GM12892 (cell line): Measurements from ENCODE around the gene TSHZ1.

Experiments
- POLR2A ChIP-seq: IDR thresholded peaks from 2 replicates; pipeline ENCODE4 v1.6.1; 2011; ENCODE audit warnings: low read depth, low read length, control low read depth
- POLR2AphosphoS5 ChIP-seq: IDR thresholded peaks from 2 replicates; pipeline ENCODE4 v1.6.1; 2011; ENCODE audit warnings: low read depth, low read length, control low read depth
- TAF1 ChIP-seq: IDR thresholded peaks from 2 replicates; pipeline ENCODE4 v1.6.1; 2011; ENCODE audit warnings: low read depth, mild to moderate bottlenecking, control low read depth, low read length, borderline replicate concordance

DNA sequence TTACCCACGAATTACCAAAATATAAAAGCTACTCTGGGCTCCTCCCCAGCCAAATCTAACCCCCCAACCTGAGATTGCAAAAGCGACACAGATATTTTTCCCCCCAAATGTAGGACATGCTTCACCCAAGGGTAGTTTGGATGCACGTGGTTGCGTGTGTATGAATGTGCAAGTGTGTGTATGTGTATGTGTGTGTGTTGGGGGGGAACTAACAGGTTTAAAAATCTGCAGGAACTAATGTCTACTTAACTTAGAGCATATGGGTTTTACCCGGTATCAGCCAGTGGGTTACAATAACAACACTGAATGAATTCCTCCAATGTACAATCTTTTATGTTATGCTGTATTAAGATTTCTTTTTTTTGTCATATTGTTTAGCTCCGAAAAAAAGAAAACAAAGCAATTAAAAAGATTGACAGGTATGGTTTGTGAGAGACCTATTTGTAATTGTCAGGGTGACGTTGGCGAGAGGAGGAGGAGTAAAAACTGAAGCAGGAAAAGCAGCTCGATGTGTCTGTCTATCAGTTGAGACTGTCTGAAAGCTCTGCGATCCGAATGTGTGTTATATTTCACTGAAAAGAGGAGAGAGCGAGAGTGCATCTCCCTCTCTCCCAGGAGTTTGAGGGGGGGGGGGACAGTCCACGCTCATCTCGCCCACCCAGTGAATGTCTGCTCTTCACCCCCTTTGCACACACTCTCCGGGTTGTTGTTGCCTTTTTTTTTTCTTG, at the start of gene TSHZ1:
- TF ChIP-seq POLR2A (peak; percentile 72), POLR2AphosphoS5 (peak; percentile 57; the same call in 1 of the 2 replicates), TAF1 (peak; percentile 66; the same call in 1 of the 2 replicates)
